HG03103 (cell line): Measurements from ENCODE around the gene CBLC.
"Not testable (repeated sequence)": the region's sequence is repeated elsewhere in the genome, so short reads cannot be mapped to it uniquely, and the experiment has no call there.

Experiments used
- ATAC-seq: cut with Tn5 transposase; IDR thresholded peaks from one replicate; pipeline ENCODE4 v1.9.1; 2021; ENCODE audit warnings: low read depth; ENCODE audit not compliant: unreplicated experiment

Gene CBLC

GRCh38 chr19:44759083-44759804, 18.4 kb upstream of the CBLC start:
- ATAC-seq: no peak

- no peak for ATAC-seq
Observed at GRCh38 chr19:44762038-44762437, 15.7 kb upstream of the CBLC start.

GRCh38 chr19:44765033-44765948, 12.4 kb upstream of the CBLC start:
- no peak for ATAC-seq

GRCh38 chr19:44765949-44766335, 11.7 kb upstream of the CBLC start:
- no peak for ATAC-seq

- no peak for ATAC-seq
Observed at GRCh38 chr19:44767295-44768180, 10.2 kb upstream of the CBLC start.

- peak; percentile 96 for ATAC-seq
Observed at GRCh38 chr19:44770550-44771257, 7.0 kb upstream of the CBLC start.

GRCh38 chr19:44772144-44772543, 5.5 kb upstream of the CBLC start:
- not testable (repeated sequence) for ATAC-seq

- no peak for ATAC-seq
Observed at GRCh38 chr19:44772959-44773358, 4.7 kb upstream of the CBLC start.

- no peak for ATAC-seq
Observed at GRCh38 chr19:44775676-44776240, 1.9 kb upstream of the CBLC start.

GRCh38 chr19:44776402-44777096, 1.1 kb upstream of the CBLC start:
- no peak for ATAC-seq

- no peak for ATAC-seq
Observed at GRCh38 chr19:44779150-44779549, 1.5 kb downstream of the CBLC start.

- not testable (repeated sequence) for ATAC-seq
Observed at GRCh38 chr19:44781694-44782093, 4.0 kb downstream of the CBLC start.

- no peak for ATAC-seq
Observed at GRCh38 chr19:44782729-44783128, 5.0 kb downstream of the CBLC start.

- ATAC-seq: no peak
Observed at GRCh38 chr19:44783545-44783944, 5.9 kb downstream of the CBLC start.

- ATAC-seq: no peak
Observed at GRCh38 chr19:44785271-44785670, 7.6 kb downstream of the CBLC start.

- no peak for ATAC-seq
Observed at GRCh38 chr19:44785993-44786392, 8.3 kb downstream of the CBLC start.

- ATAC-seq: no peak
Observed at GRCh38 chr19:44788971-44789370, 11.3 kb downstream of the CBLC start.

GRCh38 chr19:44789943-44790483, 12.3 kb downstream of the CBLC start:
- no peak for ATAC-seq

GRCh38 chr19:44792281-44792680, 14.6 kb downstream of the CBLC start:
- ATAC-seq: no peak
